HG03175 (cell line): ENCODE results near the gene CBLN2.

Experiments
- ATAC-seq: cut with Tn5 transposase; IDR thresholded peaks from one replicate; pipeline ENCODE4 v1.9.1; 2021; ENCODE audit warnings: mild to moderate bottlenecking, moderate library complexity; ENCODE audit not compliant: unreplicated experiment

CBLN2 gene

DNA sequence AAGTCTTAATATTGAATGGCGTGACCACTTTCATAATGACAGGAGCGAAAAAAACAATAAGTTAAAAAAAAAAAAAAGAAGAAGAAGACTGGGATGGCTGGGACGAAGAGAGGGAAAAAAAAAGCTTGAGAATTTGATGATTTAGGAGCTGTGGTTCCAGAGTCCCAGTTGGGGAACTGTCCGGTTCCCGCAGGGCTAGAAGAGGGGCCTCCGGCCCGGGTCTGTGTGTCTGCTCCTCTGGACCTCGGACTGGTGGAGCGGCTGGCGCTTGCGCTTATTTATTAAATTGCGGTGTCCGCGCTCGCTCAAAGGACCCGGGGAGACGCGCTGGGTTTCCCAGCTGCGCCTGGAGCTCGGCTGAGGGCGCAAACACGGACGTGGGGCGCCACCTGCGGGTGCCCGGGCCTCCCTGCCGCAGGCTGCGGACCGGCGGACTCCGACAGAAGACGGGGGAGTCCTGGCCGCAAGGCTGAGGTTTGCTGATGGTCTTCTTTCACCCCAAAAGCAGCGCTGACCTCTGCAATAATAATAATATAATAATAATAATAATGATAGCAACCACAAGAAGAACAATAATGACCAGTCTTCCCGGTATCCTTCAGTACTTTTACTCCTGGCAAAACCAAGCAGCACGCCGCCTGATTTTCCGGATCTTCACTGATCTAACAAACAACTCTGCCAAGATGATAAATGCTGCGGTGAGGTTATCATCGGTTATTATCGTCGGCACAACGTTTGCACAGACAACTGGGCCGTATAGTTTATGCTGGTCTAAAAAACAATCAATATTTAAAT is at the start of gene CBLN2:
TSS of gene CBLN2 (minus strand) at position 251 of the 795 bp plus-strand sequence. CDS start 2,182 bp downstream, outside the sequence.
- ATAC-seq, result peak; percentile 84

DNA sequence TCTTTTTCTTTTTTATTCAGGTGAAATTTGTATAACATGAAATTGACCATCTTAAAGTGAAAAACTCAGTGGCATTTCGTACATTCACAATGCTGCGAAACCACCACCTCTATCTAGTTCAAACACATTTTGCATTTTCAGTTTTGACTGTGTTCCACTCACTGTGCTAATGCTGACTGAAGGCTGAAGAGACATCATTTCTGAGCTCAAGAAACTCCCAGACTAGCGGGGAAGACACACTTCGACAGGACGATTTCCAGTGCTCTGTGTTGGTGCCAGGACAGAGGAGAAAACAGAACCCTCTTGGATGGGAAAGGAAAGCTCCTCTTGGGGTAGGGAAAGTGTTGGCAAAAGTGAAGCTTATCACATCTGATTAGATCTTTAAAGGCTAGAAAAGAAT is 44.2 kb upstream of the CBLN2 start:
- ATAC-seq, result no peak

DNA sequence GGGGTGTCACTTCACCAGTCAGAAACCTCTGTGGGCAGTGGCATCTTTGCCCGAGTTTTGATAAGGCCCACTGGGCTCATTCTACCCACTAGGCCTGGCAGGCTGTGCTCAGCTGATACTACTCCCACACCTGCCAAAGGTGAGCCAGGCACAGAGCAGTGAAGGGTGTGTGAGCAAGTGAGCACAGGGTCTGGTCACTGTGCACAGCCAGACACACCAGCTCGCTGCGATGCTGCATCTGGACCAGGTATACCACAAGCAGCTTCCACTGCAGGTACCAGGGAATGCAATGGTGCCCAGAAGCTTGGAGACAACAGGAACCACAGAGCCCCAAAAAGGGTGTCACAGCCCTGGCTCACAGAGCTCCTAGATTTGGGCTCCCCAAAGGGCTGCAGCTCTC is 40.6 kb upstream of the CBLN2 start:
- no peak for ATAC-seq

DNA sequence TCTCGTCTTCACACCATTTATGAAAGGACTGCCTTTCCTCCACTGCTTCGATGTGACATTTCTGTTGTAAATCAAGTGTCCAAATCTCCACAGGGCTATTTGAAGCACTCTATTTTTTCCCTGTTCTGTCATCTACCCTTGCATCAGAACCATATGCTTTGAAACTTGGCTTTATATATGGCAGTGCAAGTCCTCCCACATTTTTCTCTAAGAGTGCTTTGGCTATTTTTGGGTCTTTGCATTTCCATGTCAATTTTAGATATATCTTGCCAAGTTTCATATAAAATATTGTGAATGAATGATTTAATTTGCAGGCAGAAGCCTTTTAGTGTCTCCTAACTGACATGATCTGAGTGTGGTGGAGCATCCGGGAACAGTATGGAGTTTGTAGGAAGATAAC is 37.8 kb upstream of the CBLN2 start:
- no peak for ATAC-seq

DNA sequence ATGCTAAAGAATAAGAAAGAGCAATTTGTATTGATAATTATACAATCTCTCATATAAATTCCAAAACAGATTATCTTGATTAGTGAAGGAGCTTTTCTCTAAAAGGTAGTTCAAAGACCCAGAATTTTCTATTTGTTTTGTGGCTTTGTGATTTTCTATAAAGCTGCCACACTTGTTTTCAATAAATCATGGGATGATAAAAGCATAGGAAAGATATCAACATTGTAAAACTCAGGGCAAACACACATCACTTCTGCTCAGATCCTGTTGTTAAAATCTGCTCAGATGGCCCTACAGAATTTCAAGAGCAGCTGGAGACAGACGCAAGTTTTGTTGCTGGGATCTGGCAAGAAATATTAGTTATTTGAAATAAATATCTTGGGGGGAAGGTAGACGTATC is 28.8 kb upstream of the CBLN2 start:
- no peak for ATAC-seq

DNA sequence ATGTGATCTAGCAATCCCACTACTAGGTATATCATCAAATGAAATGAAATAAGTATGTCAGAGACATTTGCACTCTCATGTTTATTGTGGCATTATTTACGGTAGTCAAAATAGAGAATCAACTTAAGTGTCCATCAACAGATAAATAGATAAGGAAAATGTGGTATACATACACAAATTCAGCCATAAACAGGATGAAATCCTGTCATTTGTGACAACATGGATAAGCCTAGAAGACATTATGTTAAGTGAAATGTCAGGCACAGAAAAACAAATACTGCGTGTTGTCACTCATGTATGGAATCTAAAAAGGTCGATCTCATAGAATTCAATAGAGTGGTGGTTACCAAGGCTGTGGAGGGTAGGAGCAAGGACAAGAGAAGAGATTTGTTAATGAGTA is 22.1 kb upstream of the CBLN2 start:
- ATAC-seq, result no peak

DNA sequence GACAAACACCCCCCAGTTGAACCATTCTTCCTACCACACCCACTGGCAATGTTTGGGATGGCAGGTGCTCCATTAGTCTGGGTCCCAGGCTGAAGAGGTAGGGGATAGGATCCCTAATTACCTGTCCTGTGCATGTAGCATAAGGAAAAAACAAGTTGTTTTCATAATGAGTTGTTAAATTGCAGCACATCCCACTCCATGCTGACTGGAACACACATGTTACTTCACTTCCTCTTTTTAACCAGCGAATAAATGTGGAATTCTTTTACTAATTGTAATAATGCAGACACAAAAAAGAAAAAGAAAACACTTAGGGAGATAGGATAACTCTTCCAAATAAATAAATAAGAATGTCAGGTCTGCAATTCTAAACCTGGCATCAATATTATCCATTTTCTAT is 11.8 kb upstream of the CBLN2 start:
- no peak for ATAC-seq

DNA sequence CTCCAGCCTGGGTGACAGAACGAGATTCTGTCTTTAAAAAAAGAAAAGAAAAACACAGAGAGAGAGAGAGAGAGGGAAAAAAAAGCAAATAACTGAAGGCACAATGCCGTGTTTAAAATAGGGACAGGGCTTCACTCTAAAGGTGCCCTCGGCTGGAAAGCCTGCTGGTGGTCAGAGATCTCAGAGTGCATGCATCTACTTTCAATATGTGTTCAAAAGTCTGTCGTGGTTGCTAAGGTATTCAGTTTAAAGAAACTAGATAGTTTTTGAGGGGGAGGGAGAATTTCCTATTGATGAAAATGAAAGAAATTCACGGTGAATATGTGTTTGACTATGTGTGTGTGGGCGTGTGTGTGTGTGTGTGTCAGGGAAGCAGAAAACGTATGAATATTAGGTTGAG is 11.0 kb upstream of the CBLN2 start:
- no peak for ATAC-seq

DNA sequence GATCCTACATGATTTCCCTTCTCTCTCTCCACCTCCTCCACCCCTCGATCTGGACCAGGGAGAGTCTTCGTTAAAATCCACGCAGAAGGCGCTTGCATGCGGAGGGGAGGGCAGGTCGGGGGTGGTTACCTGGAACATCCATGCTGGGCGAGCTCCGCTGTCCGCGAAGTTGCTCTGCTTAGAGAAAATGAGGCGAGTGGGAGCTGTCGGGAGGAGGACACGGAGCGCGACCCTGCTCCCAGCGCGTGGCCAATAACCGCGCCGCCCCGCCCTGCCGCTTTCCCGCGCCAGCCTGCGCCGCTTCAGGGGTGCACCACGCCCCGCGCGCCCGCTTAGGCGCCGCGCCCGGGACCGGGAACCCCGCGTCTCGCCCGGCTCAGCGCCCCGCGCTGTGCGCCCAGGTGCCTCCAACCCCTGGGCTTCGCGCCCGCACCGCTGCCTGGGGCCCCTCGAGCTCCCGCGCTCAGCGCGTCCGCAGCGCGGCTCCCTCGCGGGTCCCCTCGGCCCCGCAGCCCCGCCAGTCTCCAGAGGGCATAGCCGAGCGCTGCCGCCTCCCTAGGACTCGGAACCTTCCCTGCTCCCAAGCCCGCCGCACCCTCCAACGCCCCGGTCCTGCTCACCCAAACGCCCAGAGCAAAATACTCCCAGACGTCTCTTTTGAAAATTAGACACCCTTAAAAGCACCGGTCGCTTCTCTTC is 636 bp downstream of the CBLN2 start:
- ATAC-seq, result no peak

DNA sequence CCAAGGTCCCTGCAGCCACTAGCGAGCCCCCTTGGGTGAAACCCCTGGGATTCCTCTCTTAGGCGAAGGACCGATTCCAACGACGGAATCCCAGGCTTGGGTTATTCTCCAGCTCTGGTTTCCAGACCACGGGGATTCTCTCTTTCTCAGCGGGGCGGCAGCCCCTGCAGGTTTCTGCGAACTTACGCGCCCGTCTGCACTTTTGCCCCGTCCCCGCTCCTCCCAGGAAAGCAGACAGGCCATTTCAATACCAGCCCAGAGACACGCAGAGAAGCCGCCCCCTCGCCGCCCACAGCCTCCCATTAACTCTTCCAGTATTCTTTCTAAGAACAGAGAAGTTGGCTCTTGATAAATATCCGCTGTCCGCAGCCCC is 1.2 kb downstream of the CBLN2 start:
- ATAC-seq, result no peak

DNA sequence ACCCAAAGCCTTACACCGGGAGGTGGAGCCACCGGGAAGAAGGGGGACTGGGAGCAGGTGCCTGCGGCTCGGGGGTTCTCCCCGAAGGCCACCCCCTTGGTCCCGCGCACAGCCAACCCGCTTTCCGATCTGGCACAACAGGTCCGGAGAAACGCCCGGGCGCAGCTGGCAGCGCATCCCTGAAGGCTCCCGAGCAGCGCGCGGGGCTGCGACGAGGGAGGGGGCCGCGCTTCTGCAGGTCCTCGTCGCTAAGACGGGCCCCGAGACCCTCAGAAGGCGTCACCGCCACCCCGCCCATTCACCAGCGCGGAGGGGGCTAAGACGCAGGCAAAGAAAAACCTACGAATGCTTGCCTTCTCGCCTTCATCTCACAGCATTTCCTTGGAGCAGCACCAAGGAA is 1.8 kb downstream of the CBLN2 start:
- ATAC-seq, result no peak

DNA sequence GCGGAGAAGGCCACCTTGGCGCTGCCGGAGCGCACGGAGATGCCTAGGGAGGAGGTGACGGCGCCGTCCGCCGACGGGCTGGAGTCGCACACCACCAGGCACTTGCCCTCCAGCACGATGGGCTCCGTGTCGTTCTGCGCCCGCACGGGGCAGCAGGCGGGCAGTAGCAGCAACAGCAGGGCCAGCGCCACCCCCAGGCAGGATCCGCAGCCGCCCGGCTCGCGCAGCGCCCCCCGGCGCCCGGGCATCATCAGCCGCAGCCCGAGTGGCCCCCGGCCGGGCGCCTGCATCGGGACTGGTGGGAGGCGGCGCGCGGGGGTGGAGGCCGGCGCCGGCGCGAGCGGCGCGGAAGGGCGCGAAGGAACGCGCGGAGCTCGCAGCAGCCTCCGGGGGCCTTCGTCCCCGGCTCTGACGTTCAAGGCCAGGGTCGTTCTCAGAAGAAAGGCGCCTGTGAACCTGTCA is 2.2 kb downstream of the CBLN2 start:
- no peak for ATAC-seq

DNA sequence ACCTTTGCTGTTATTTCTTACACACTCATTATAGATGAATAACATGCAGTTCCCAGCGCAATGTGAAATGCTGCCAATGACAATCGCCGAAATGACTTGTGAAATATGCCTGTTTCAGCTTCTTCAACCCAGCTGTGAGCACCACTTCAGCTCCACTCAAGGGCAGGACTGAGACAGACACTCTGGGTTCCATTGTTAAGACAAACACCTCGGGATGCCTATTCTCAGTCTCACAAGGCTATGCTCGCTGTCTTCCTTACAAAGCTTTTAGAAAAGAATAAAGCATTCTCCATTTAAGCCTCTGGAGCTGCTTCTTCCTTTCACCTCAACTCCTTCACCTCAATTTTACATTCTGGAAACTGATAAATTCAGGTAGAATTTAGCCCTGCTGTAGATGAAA is 4.2 kb downstream of the CBLN2 start:
- no peak for ATAC-seq

DNA sequence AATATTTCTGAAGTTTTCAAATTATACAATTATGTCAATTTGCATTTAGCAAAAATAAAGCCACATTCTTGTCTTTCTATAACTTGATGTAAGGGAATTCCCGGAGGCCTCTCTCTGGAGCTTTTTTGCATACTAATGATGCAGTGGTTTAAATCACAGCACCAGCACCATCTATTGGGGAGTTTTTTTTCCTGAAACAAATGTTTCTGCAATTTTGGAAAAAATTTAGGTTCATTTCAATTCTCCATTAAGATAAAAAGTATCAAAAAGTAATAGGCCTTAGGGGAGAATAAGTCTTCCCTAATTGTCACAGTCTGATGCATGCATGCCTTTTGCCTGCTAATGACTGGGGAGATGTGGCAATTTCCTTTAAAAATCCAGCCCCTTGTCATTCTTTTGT is 13.5 kb downstream of the CBLN2 start:
- ATAC-seq, result no peak

DNA sequence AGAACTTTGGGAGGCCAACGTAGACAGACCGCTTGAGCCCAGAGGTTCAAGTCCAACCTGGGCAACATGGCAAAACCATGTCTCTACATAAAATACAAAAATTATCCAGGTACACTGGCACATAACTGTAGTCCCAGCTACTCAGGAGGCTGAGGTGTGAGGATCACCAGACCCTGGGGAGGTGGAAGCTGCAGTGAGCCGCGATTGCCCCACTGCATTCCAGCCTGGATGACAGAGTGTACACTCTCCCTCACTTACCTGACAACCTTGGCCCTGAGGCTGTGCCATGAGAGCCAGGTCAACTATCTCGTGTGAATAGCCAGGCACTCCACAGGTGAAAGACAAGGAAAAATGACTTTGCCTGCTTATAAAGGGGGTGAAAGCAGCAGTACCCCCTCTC is 39.3 kb downstream of the CBLN2 start:
- no peak for ATAC-seq

DNA sequence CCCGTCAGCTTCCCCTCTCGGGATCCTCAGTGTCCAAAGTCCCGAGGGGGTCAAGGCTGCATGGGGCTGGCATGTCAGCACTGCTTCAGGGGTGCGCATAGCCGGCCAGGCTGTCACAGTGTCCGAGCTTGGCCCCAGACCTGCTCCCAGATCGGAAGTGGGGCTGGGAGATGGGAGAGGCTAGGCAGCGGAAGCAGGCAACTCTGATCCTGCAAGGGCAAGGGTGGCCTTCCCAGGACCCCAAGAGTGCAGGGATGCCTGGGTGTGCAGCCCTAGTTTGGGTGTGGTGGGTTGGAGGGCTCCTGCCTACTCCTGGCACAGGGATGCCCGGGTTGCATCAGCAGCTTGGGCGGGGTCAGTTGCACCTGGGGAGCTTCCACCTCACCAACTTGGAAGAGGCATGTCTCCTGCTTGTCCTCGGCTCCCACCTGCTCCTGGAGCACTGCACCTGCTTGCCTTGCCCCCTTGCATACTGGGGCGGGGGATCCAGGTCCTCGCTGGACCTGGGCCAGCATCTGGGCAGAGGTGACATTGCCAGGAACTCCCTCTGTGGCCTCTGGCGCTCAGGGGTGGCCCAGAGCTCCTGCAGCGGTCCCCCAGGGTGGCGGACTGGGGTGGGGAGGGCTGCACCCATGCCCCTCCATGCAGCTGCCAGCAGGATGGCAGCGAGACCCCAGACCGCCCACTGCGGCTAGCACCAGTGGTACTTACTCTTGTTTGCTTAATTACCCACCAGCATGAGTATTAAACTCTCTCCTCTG is 41.3 kb downstream of the CBLN2 start:
- ATAC-seq, result no peak

DNA sequence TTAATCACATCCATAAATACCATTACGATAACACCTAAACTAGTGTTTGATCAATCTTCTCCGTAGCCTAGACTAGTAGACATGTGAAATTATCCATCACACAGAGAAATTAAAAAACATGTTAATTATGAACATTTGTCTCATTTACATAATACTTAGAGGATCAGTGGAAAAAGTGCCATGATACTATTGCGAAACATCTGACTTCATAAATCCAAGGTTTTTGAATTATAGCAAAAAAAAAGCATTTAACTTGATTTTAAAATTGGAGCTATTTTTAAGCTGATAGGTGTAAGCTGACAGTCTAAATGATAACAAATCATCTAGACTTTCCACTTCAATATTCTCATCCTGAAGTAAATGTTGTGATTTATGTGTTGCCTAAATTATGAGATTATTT is 51.6 kb downstream of the CBLN2 start:
- ATAC-seq, result no peak
